ENCODE results near the gene RIMS4.

GRCh38 chr20:44776980-44777379 is 33.4 kb downstream of the RIMS4 start:
- TF ChIP-seq TARDBP (IDR thresholded peaks at IDR 0.05) (no peak), ELF4 (IDR thresholded peaks at IDR 0.05) (no peak), FOXA1 (IDR thresholded peaks at IDR 0.05) (no peak), BHLHE40 (IDR thresholded peaks at IDR 0.05; ENCODE audit: borderline replicate concordance) (no peak), ARNT (IDR thresholded peaks at IDR 0.05) (no peak), SP1 (IDR thresholded peaks at IDR 0.05) (no peak), CTBP1 (IDR thresholded peaks at IDR 0.05; ENCODE audit: borderline replicate concordance) (no peak), NFRKB (IDR thresholded peaks at IDR 0.05) (no peak)
